DMS 273 (cell line): Measurements from ENCODE around the gene RAP1A.
A peak's percentile ranks its signal among the peaks of the same experiment; 100 is the strongest.

Experiments
- DNase-seq: peaks from one replicate; lab custom pipeline; 2025; ENCODE audit not compliant: unreplicated experiment; lab: John Stamatoyannopoulos, UW

The RAP1A gene

GRCh38 chr1:111707906-111708305 is 88.3 kb downstream of the RAP1A start:
- DNase-seq = no peak

GRCh38 chr1:111709986-111710385 is 90.4 kb downstream of the RAP1A start:
- DNase-seq = no peak

- no peak for DNase-seq
These were observed 96.7 kb downstream of the RAP1A start for GRCh38 chr1:111716333-111716732.

- DNase-seq = no peak
These were observed 97.9 kb downstream of the RAP1A start for GRCh38 chr1:111717450-111717849.

GRCh38 chr1:111719135-111719534 is 99.5 kb downstream of the RAP1A start:
- DNase-seq = peak; percentile 57

- DNase-seq = peak; percentile 66
These were observed 100.1 kb downstream of the RAP1A start for GRCh38 chr1:111719674-111720132.

- DNase-seq = no peak
These were observed 100.8 kb downstream of the RAP1A start for GRCh38 chr1:111720274-111720976.

- peak; percentile 49 for DNase-seq
These were observed 101.6 kb downstream of the RAP1A start for GRCh38 chr1:111720977-111721786.

- no peak for DNase-seq
These were observed 103.7 kb downstream of the RAP1A start for GRCh38 chr1:111723091-111723806.

- no peak for DNase-seq
These were observed 104.3 kb downstream of the RAP1A start for GRCh38 chr1:111723871-111724270.

GRCh38 chr1:111725192-111725591 is 105.6 kb downstream of the RAP1A start:
- DNase-seq = peak; percentile 60

GRCh38 chr1:111727056-111727455 is 107.5 kb downstream of the RAP1A start:
- DNase-seq = no peak

- DNase-seq = peak; percentile 96
These were observed 109.8 kb downstream of the RAP1A start for GRCh38 chr1:111729271-111729921.

GRCh38 chr1:111729946-111730681 is 110.5 kb downstream of the RAP1A start:
- peak; percentile 50 for DNase-seq

- no peak for DNase-seq
These were observed 111.1 kb downstream of the RAP1A start for GRCh38 chr1:111730706-111731105.

GRCh38 chr1:111731956-111732355 is 112.4 kb downstream of the RAP1A start:
- no peak for DNase-seq

- DNase-seq = peak; percentile 37
These were observed 113.1 kb downstream of the RAP1A start for GRCh38 chr1:111732718-111733117.

GRCh38 chr1:111733183-111733991 is 113.8 kb downstream of the RAP1A start:
- DNase-seq = peak; percentile 77

- DNase-seq = no peak
These were observed 114.4 kb downstream of the RAP1A start for GRCh38 chr1:111733992-111734341.

- DNase-seq = no peak
These were observed 114.8 kb downstream of the RAP1A start for GRCh38 chr1:111734426-111734825.
